Adrenal gland (tissue), 12 donors: ENCODE data around the gene INF2. TPM values are rescaled to one million over a fixed set of nuclear protein-coding genes. Genes with fewer than 3 reads are reported as not detected.

ENCODE experiments used
- DNase-seq, 7 donors: peaks; one replicate each; pipeline ENCODE4 v3.0.0-alpha.2; 2019 to 2020
- H3K27ac ChIP-seq, 5 donors: fragments of 200-600 bp; sonication (generic) in 4 of 5; 1 replicate in 3 of 5; 2 replicates in 2 of 5; pipeline versions ENCODE4 v1.5.1 to v1.8.0; 2016 to 2020; ENCODE audit warnings: mild to moderate bottlenecking in 1 of 5
- H3K27me3 ChIP-seq: fragments of 200-600 bp; 2 replicates; pipeline ENCODE4 v1.8.0; 2021
- H3K36me3 ChIP-seq, 2 donors: fragments of 200-600 bp; replicated peaks in 1 of 2; 1 replicate in 1 of 2; 2 replicates in 1 of 2; pipeline versions ENCODE4 v1.5.1 to v1.8.0; 2018 to 2022
- H3K4me1 ChIP-seq, 2 donors: fragments of 200-600 bp; replicated peaks in 1 of 2; 1 replicate in 1 of 2; 2 replicates in 1 of 2; pipeline versions ENCODE4 v1.5.1 to v1.8.0; 2018 to 2021
- H3K4me3 ChIP-seq, 4 donors: fragments of 200-600 bp; sonication (generic) in 3 of 4; one replicate each; pipeline ENCODE4 v1.5.1; 2016 to 2018
- H3K9me3 ChIP-seq, 3 donors: fragments of 200-600 bp; sonication (generic) in 1 of 3; replicated peaks in 1 of 3; 1 replicate in 2 of 3; 2 replicates in 1 of 3; pipeline versions ENCODE4 v1.5.1 to v1.8.0; 2016 to 2021
- CTCF ChIP-seq, 6 experiments: fragments of 450-650 bp in 4 of 6; fragments of 200-600 bp in 2 of 6; sonication (generic) in 1 of 6; IDR thresholded peaks; 1 replicate in 5 of 6; 2 replicates in 1 of 6; pipeline versions ENCODE4 v1.5.1 to v1.8.0; 2016 to 2021; ENCODE audit warnings: antibody characterized with exemption in 6 of 6, mild to moderate bottlenecking in 2 of 6, moderate library complexity in 1 of 6
- POLR2A ChIP-seq, 2 donors: fragments of 450-650 bp; IDR thresholded peaks; one replicate each; pipeline ENCODE4 v1.6.1; 2017; ENCODE audit warnings: antibody characterized with exemption in 2 of 2, mild to moderate bottlenecking in 2 of 2, moderate library complexity in 1 of 2
- WGBS, 4 donors: extraction: QIAGEN DNeasy Blood & Tissue Kit in 2 of 4; methylation state at CpG; one replicate each; pipeline versions ENCODE4 v1.1.5 to v1.1.7; 2013 to 2017; 5-methylcytosine and 5-hydroxymethylcytosine counted together
- intact Hi-C, 2 donors: fragments of 100-400 bp; cut with DNase I; formaldehyde crosslinking; loops; one replicate each; pipeline versions ENCODE4 v1.14.1 to v1.15.0; 2022 to 2023
- polyA plus RNA-seq, 3 donors: library from polyadenylated mRNA; stranded (reverse); fragments of 200-250 nt in 2 of 3; fragments of 350-450 nt in 1 of 3; fragmentation: Illumina TruSeq in 1 of 3; extraction: RNeasy Lipid Tissue Mini Kit (QIAGEN cat#74804) in 1 of 3; gene quantifications; one replicate each; pipeline ENCODE4 v1.2.3, GENCODE V29; 2013 to 2014
- total RNA-seq, 9 donors: library from RNA; depleted of rRNA in 4 of 9; stranded (reverse); fragments of >200 nt in 4 of 9; fragments of 120-200 nt in 1 of 9; fragmentation: NEBNext Ultra II Directional in 1 of 9; extraction: Animal tissue kit (Norgen Biotek cat#: 25700) in 1 of 9; gene quantifications; one replicate each; pipeline versions ENCODE4 v1.1.0 to v1.2.4, GENCODE V29; 2013 to 2023
- donor health status: healthy with polysubstance abuse.
- donor health status: Bipolar disorder and iron deficiency.
- donor health status: DM: yes; HTN: yes; CAD: no.
- donor health status: DM: no; HTN: no; CAD: no.
- donor health status: DM: no; HTN: no; CAD: no.
- donor health status: DM: yes; HTN: yes; CAD: no.

INF2 gene
- total and polyA plus RNA-seq, 12 donors = 8.4 to 217 (median 62.0) TPM

GRCh38 chr14:104735830-104736642, 46.6 kb downstream of the INF2 start:
- TF ChIP-seq CTCF (IDR thresholded peaks at IDR 0.05) (no peak), POLR2A (IDR thresholded peaks at IDR 0.05) (peak; percentile 35 to 66)
- Histone ChIP-seq H3K27ac (peak overlapping the region; percentile 73 to 98 (median 85)), H3K27me3 (no peaks in the 10 kb centered on the region), H3K4me1 (peaks cover 13 to 45% of the 10 kb centered on the region in 2 donors), H3K4me3 (no peak overlapping the region), H3K36me3 (no peaks in the 10 kb centered on the region), H3K9me3 (no peaks in the 10 kb centered on the region)
- peak; percentile 90 to 99 (median 97) for DNase-seq
- 18 to 36% (median 26%) methylated on average over 9 to 26 of the region's 26 CpGs for WGBS, 4 donors
- intact Hi-C loops = no loop called here

- Histone ChIP-seq H3K36me3 (no peaks in the 10 kb centered on the region), H3K9me3 (no peaks in the 10 kb centered on the region), H3K27ac (no peak overlapping the region), H3K27me3 (no peaks in the 10 kb centered on the region), H3K4me3 (no peak overlapping the region), H3K4me1 (peaks cover 13 to 38% of the 10 kb centered on the region in 2 donors)
- TF ChIP-seq POLR2A (IDR thresholded peaks at IDR 0.05) (no peak), CTCF (IDR thresholded peaks at IDR 0.05) (no peak)
- intact Hi-C loops = no loop called here
- no peak for DNase-seq
- WGBS, 4 donors = 91 to 97% (median 95%) methylated on average over 6 to 18 of the region's 18 CpGs
Measured at GRCh38 chr14:104738375-104739019, 49.1 kb downstream of the INF2 start.

GRCh38 chr14:104739026-104739425, 49.6 kb downstream of the INF2 start:
- Histone ChIP-seq H3K4me1 (peaks cover 13 to 38% of the 10 kb centered on the region in 2 donors), H3K36me3 (no peaks in the 10 kb centered on the region), H3K27ac (no peak overlapping the region), H3K27me3 (no peaks in the 10 kb centered on the region), H3K4me3 (no peak overlapping the region), H3K9me3 (no peaks in the 10 kb centered on the region)
- intact Hi-C loops = no loop called here
- WGBS, 4 donors = 94 to 97% (median 95%) methylated on average over 13 to 17 of the region's 17 CpGs; no CpG with 5 or more reads in 1 of the 4 donors
- TF ChIP-seq POLR2A (IDR thresholded peaks at IDR 0.05) = no peak
- TF ChIP-seq CTCF (IDR thresholded peaks at IDR 0.05) = no peak
- no peak for DNase-seq
